ENCODE results near the gene HS6ST3.

Gene HS6ST3

GRCh38 chr13:96844195-96844594, 754.3 kb downstream of the HS6ST3 start:
- no peak for DNase-seq (ENCODE audit: low read depth)

GRCh38 chr13:96844616-96845015, 754.7 kb downstream of the HS6ST3 start:
- DNase-seq (ENCODE audit: low read depth) = no peak

GRCh38 chr13:96848286-96848685, 758.4 kb downstream of the HS6ST3 start:
- no peak for DNase-seq (ENCODE audit: low read depth)

- no peak for DNase-seq (ENCODE audit: low read depth)
Measured at GRCh38 chr13:96849091-96849490, 759.2 kb downstream of the HS6ST3 start.

- DNase-seq (ENCODE audit: low read depth) = no peak
Measured at GRCh38 chr13:96850538-96851145, 760.7 kb downstream of the HS6ST3 start.

GRCh38 chr13:96851856-96852445, 762.0 kb downstream of the HS6ST3 start:
- DNase-seq (ENCODE audit: low read depth) = no peak

- no peak for DNase-seq (ENCODE audit: low read depth)
Measured at GRCh38 chr13:96858133-96858826, 768.4 kb downstream of the HS6ST3 start.

GRCh38 chr13:96860882-96861281, 771.0 kb downstream of the HS6ST3 start:
- no peak for DNase-seq (ENCODE audit: low read depth)

- no peak for DNase-seq (ENCODE audit: low read depth)
Measured at GRCh38 chr13:96862093-96862492, 772.2 kb downstream of the HS6ST3 start.

- DNase-seq (ENCODE audit: low read depth) = no peak
Measured at GRCh38 chr13:96862999-96863398, 773.1 kb downstream of the HS6ST3 start.

GRCh38 chr13:96871469-96871868, 781.6 kb downstream of the HS6ST3 start:
- no peak for DNase-seq (ENCODE audit: low read depth)

GRCh38 chr13:96880419-96880818, 790.5 kb downstream of the HS6ST3 start:
- DNase-seq (ENCODE audit: low read depth) = no peak

All from fibroblast of gingiva (primary cell).